Measurements from ENCODE around the gene IMP4.

The IMP4 gene

DNA sequence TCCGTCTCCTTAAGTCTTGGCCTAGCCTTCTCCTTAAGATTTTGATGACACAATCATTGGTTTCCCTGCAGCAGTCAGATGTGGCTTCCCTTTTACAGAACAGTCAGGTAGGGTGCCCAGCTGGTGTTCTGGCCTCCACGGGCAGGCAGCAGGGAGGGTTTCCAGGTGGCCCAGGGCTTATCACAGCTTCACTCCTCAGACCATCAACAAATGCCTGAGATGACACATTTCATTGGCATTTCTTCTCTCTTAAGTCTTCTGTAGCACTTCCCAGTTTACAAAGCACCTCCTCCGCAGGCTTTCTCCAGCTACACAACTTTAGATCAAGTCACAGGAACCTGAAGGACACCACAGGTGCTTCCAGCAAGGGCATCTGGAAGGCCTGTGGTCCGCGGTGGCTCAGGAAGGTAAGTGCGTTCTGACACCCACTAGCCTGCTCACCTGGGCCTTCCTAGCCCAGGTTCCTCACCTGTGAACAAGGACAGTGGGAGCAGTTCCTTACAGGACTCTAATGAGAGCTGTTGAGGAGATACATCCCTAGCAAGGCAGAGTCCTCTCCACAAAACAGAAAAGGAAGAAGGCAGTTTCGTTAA lies 50.7 kb downstream of the IMP4 start:
- Mint-ChIP-seq H3K9me3 (no peaks in the 10 kb centered on the region), H3K4me3 (peak overlapping the region; percentile 55 to 72 (median 70)), H3K4me1 (peaks cover 13% of the 10 kb centered on the region), H3K27me3 (ENCODE audit: low read depth) (peaks cover 15% of the 10 kb centered on the region), H3K27ac (peak overlapping the region in 1 of 3 experiments; percentile 27), H3K36me3 (ENCODE audit: low read depth) (no peaks in the 10 kb centered on the region)
- TF ChIP-seq, protein P1, sequence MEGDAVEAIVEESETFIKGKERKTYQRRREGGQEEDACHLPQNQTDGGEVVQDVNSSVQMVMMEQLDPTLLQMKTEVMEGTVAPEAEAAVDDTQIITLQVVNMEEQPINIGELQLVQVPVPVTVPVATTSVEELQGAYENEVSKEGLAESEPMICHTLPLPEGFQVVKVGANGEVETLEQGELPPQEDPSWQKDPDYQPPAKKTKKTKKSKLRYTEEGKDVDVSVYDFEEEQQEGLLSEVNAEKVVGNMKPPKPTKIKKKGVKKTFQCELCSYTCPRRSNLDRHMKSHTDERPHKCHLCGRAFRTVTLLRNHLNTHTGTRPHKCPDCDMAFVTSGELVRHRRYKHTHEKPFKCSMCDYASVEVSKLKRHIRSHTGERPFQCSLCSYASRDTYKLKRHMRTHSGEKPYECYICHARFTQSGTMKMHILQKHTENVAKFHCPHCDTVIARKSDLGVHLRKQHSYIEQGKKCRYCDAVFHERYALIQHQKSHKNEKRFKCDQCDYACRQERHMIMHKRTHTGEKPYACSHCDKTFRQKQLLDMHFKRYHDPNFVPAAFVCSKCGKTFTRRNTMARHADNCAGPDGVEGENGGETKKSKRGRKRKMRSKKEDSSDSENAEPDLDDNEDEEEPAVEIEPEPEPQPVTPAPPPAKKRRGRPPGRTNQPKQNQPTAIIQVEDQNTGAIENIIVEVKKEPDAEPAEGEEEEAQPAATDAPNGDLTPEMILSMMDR (IDR thresholded peaks at IDR 0.05; ENCODE audit: unreplicated experiment in 3 of 3), result no peak

All from nephron (organoid).